ENCODE data around the gene HPGD.

- TF ChIP-seq, protein P1, sequence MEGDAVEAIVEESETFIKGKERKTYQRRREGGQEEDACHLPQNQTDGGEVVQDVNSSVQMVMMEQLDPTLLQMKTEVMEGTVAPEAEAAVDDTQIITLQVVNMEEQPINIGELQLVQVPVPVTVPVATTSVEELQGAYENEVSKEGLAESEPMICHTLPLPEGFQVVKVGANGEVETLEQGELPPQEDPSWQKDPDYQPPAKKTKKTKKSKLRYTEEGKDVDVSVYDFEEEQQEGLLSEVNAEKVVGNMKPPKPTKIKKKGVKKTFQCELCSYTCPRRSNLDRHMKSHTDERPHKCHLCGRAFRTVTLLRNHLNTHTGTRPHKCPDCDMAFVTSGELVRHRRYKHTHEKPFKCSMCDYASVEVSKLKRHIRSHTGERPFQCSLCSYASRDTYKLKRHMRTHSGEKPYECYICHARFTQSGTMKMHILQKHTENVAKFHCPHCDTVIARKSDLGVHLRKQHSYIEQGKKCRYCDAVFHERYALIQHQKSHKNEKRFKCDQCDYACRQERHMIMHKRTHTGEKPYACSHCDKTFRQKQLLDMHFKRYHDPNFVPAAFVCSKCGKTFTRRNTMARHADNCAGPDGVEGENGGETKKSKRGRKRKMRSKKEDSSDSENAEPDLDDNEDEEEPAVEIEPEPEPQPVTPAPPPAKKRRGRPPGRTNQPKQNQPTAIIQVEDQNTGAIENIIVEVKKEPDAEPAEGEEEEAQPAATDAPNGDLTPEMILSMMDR (IDR thresholded peaks at IDR 0.05), result no peak
- no peak for TF ChIP-seq POLR2A (IDR thresholded peaks at IDR 0.05)
Observed at GRCh38 chr4:174483792-174484191, 38.5 kb downstream of the HPGD start.

All from body of pancreas (tissue), 4 donors.